ENCODE data around the gene FOXL1. TPM values are rescaled to one million over a fixed set of nuclear protein-coding genes. Genes with fewer than 3 reads are reported as not detected.
A peak's percentile ranks its signal among the peaks of the same experiment; 100 is the strongest.

Gene FOXL1
- total RNA-seq, 4 donors from 2014 or later = 0.52 to 0.83 (median 0.69) TPM

GRCh38 chr16:86563469-86564345 is 14.6 kb upstream of the FOXL1 start:
- peak in 1 of 2 donors; percentile 54 for TF ChIP-seq POLR2AphosphoS5 (IDR thresholded peaks at IDR 0.05)
- no peak for TF ChIP-seq POLR2A (IDR thresholded peaks at IDR 0.05; ENCODE audit: low read depth)
- TF ChIP-seq CTCF (IDR thresholded peaks at IDR 0.05) = peak in 2 of 3 experiments; percentile 100
- no peak for TF ChIP-seq EP300 (IDR thresholded peaks at IDR 0.05)
- Histone ChIP-seq H3K27me3 (peaks cover 0 to 95% (median 41%) of the 10 kb centered on the region in 4 donors), H3K9me3 (no peaks in the 10 kb centered on the region), H3K36me3 (no peaks in the 10 kb centered on the region), H3K4me1 (peaks cover 5 to 47% (median 33%) of the 10 kb centered on the region in 4 donors), H3K4me3 (peak overlapping the region; percentile 6 to 36 (median 12)), H3K27ac (replicated peaks in 1 of 4) (no peak overlapping the region)
- 2% methylated on average over 41 of the region's 41 CpGs for WGBS
- intact Hi-C loops (cut with DNase I) = loop anchor here (2.0 kb wide), 2 partner anchors 499 to 715 kb away; no protein-coding TSS in a partner anchor
- DNase-seq (ENCODE audit: extremely low spot score) = peak; percentile 97

DNA sequence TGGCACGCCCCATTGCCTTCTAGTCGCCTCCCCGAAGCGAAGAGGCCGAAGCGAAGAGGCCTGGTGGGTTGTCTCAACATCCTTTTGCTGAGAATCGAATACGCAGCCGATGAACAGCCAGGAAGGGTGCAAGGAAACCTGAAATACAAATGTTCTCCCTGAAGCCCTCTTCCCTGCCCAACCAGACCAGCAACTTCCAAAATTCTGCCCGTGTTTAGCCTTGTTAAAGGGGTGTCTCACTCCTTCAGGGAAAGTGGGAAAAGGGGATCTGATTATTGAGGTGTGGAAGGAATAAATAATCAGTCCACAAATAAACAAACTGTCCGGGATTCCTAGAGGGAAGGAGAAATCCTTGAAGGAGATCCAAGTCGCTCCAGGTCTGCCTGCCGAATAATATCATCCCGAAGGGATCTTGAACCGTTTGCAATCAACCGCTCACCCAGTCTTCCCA is 13.1 kb upstream of the FOXL1 start:
- Histone ChIP-seq H3K4me1 (peaks cover 5 to 47% (median 33%) of the 10 kb centered on the region in 4 donors), H3K27ac (replicated peaks in 1 of 4) (no peak overlapping the region), H3K27me3 (peaks cover 0 to 95% (median 50%) of the 10 kb centered on the region in 4 donors), H3K9me3 (no peaks in the 10 kb centered on the region), H3K36me3 (no peaks in the 10 kb centered on the region), H3K4me3 (no peak overlapping the region)
- TF ChIP-seq POLR2A (IDR thresholded peaks at IDR 0.05; ENCODE audit: low read depth) (no peak), EP300 (IDR thresholded peaks at IDR 0.05) (no peak), POLR2AphosphoS5 (IDR thresholded peaks at IDR 0.05) (no peak), CTCF (IDR thresholded peaks at IDR 0.05) (no peak)
- intact Hi-C loops (cut with DNase I) = loop anchor here (2.0 kb wide), 2 partner anchors 498 to 714 kb away; no protein-coding TSS in a partner anchor
- WGBS = 61% methylated on average over 16 of the region's 16 CpGs
- no peak for DNase-seq (ENCODE audit: extremely low spot score)

DNA sequence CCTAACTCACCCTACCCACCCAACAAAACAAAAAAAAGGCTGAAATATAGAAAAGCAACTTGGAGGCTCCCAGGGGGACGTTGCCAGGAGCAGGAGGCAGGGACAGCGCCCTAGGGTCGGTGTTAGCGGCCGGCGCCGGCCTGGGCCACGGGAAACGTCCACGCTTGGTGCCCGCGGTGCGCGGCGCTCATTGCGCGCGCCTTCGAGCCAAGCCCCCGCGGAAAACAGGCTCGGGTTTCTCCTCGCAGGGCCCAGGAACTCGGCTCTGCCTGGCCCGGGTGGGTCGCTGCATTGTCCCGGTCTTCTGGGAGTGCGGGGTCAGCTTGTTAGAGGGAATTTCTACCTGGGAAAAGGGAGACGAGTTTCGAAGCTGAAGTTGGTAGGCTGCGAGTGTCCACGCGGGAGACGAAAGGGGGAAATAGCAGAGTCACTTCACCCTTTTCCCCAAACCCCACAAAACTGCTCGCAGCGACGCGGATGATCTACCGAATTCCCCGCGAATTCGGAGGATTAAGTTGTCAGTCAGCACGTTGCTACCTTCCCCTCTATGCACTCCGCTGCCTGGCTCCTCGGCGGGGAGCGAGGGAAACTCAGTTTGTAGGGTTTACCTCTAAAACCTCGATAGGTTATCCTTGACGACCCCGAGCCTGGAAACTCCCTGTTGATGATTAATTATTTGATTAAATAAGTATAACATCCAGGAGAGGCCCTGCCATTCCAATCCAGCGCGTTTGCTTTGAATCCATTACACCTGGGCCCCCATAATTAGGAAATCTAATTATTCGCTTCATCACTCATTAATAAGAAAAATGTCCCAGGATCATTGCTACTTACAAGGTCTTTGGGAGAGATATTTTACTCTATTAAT is 12.5 kb upstream of the FOXL1 start:
- TF ChIP-seq CTCF (IDR thresholded peaks at IDR 0.05) (no peak), EP300 (IDR thresholded peaks at IDR 0.05) (no peak), POLR2AphosphoS5 (IDR thresholded peaks at IDR 0.05) (no peak), POLR2A (IDR thresholded peaks at IDR 0.05; ENCODE audit: low read depth) (no peak)
- intact Hi-C loops (cut with DNase I) = loop anchor here (2.0 kb wide), 2 partner anchors 497 to 713 kb away; no protein-coding TSS in a partner anchor
- no peak for DNase-seq (ENCODE audit: extremely low spot score)
- Histone ChIP-seq H3K27me3 (peaks cover 0 to 95% (median 52%) of the 10 kb centered on the region in 4 donors), H3K27ac (replicated peaks in 1 of 4) (no peak overlapping the region), H3K9me3 (no peaks in the 10 kb centered on the region), H3K4me3 (peak overlapping the region in 2 of 4 donors; percentile 44 to 48), H3K4me1 (peaks cover 5 to 47% (median 33%) of the 10 kb centered on the region in 4 donors), H3K36me3 (no peaks in the 10 kb centered on the region)
- WGBS = 11% methylated on average over 30 of the region's 53 CpGs

DNA sequence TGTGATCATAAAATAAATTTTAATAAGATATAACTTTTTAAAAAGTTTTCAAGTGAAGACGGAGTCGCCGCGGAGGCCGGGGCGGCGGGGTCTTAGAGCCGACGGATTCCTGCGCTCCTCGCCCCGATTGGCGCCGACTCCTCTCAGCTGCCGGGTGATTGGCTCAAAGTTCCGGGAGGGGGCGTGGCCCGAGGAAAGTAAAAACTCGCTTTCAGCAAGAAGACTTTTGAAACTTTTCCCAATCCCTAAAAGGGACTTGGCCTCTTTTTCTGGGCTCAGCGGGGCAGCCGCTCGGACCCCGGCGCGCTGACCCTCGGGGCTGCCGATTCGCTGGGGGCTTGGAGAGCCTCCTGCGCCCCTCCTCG is 11.8 kb upstream of the FOXL1 start, which contains the start of gene FOXC2:
Gene FOXC2, plus strand, starts transcription at position 229 of the 365 bp plus-strand sequence. CDS start 507 bp downstream, outside the sequence.
- peak in 1 of 2 donors; percentile 45 for TF ChIP-seq POLR2AphosphoS5 (IDR thresholded peaks at IDR 0.05)
- TF ChIP-seq POLR2A (IDR thresholded peaks at IDR 0.05; ENCODE audit: low read depth) = no peak
- intact Hi-C loops (cut with DNase I) = no loop called here
- WGBS = 1% methylated on average over 20 of the region's 30 CpGs
- H3K27ac ChIP-seq (replicated peaks in 1 of 4) = peak within 1 kb of the TSS; percentile 33 to 66 (median 56)
- peak within 1 kb of the TSS; percentile 44 to 61 (median 48) for H3K4me3 ChIP-seq
- H3K27me3 ChIP-seq = peaks cover 0 to 96% (median 53%) of the 10 kb centered on the region in 4 donors
- DNase-seq (ENCODE audit: extremely low spot score) = no peak
- no peaks in the 10 kb centered on the region for H3K36me3 ChIP-seq
- H3K4me1 ChIP-seq = peaks cover 5 to 47% (median 33%) of the 10 kb centered on the region in 4 donors
- no peaks in the 10 kb centered on the region for H3K9me3 ChIP-seq

Measured in esophagus muscularis mucosa (tissue), 4 donors.